ENCODE results near the gene SLC26A11.
"Not testable (repeated sequence)": the region's sequence is repeated elsewhere in the genome, so short reads cannot be mapped to it uniquely, and the experiment has no call there.

Gene SLC26A11

GRCh38 chr17:80195671-80196529, 24.3 kb upstream of the SLC26A11 start:
- DNase-seq (ENCODE audit: low spot score): peak; percentile 41

GRCh38 chr17:80196652-80197051, 23.6 kb upstream of the SLC26A11 start:
- no peak for DNase-seq (ENCODE audit: low spot score)

- DNase-seq (ENCODE audit: low spot score): no peak
These were observed 22.0 kb upstream of the SLC26A11 start for GRCh38 chr17:80198144-80198661.

- DNase-seq (ENCODE audit: low spot score): not testable (repeated sequence)
These were observed 20.9 kb upstream of the SLC26A11 start for GRCh38 chr17:80199295-80199694.

GRCh38 chr17:80201446-80201845, 18.8 kb upstream of the SLC26A11 start:
- DNase-seq (ENCODE audit: low spot score): no peak

GRCh38 chr17:80202197-80202596, 18.0 kb upstream of the SLC26A11 start:
- DNase-seq (ENCODE audit: low spot score): no peak

GRCh38 chr17:80203471-80203963, 16.7 kb upstream of the SLC26A11 start:
- no peak for DNase-seq (ENCODE audit: low spot score)

- no peak for DNase-seq (ENCODE audit: low spot score)
These were observed 15.4 kb upstream of the SLC26A11 start for GRCh38 chr17:80204626-80205468.

GRCh38 chr17:80205811-80206210, 14.4 kb upstream of the SLC26A11 start:
- no peak for DNase-seq (ENCODE audit: low spot score)

- no peak for DNase-seq (ENCODE audit: low spot score)
These were observed 12.2 kb upstream of the SLC26A11 start for GRCh38 chr17:80208050-80208449.

- DNase-seq (ENCODE audit: low spot score): no peak
These were observed 10.5 kb upstream of the SLC26A11 start for GRCh38 chr17:80209765-80210164.

GRCh38 chr17:80210348-80211108, 9.7 kb upstream of the SLC26A11 start:
- no peak for DNase-seq (ENCODE audit: low spot score)

GRCh38 chr17:80212109-80212508, 8.1 kb upstream of the SLC26A11 start:
- no peak for DNase-seq (ENCODE audit: low spot score)

GRCh38 chr17:80212511-80212910, 7.7 kb upstream of the SLC26A11 start:
- no peak for DNase-seq (ENCODE audit: low spot score)

- no peak for DNase-seq (ENCODE audit: low spot score)
These were observed 7.1 kb upstream of the SLC26A11 start for GRCh38 chr17:80212962-80213642.

- DNase-seq (ENCODE audit: low spot score): no peak
These were observed 6.6 kb upstream of the SLC26A11 start for GRCh38 chr17:80213643-80213975.

GRCh38 chr17:80214012-80214877, 6.0 kb upstream of the SLC26A11 start:
- DNase-seq (ENCODE audit: low spot score): no peak

- DNase-seq (ENCODE audit: low spot score): no peak
These were observed 5.4 kb upstream of the SLC26A11 start for GRCh38 chr17:80214878-80215210.

GRCh38 chr17:80216473-80217456, 3.5 kb upstream of the SLC26A11 start:
- DNase-seq (ENCODE audit: low spot score): no peak

Data from hepatic stellate cell (primary cell).